Measurements from ENCODE around the gene SQOR.

- TF ChIP-seq CTCF (conservative IDR thresholded peaks at IDR 0.05 in 1 of 2, IDR thresholded peaks at IDR 0.05 in 1 of 2; ENCODE audit: extremely low read depth in 1 of 2, insufficient read depth in 1 of 2, low read depth in 1 of 2, low read length in 2 of 2) (no peak), EZH2 (IDR thresholded peaks at IDR 0.05; ENCODE audit: borderline replicate concordance, low read length) (no peak)
Measured at GRCh38 chr15:45653702-45654424, 19.0 kb downstream of the SQOR start.
